ENCODE measurements around the gene ATP10A.

The ATP10A gene

DNA sequence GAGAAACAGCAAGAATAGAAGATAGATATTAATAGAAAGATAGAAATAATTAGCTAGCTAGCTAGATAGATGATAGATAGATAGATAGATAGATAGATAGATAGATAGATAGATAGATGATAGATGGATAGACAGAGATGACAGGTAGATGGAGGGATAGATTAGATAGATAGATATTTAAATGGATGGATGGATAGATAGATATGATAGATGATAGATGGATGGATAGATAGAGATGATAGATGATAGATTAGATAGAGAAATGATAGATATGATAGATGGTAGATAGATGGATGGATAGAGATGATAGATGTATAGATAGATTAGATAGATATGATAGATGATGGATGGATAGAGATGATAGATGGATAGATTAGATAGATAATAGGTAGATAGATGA, 8.3 kb upstream of the ATP10A start:
- Histone ChIP-seq H4K20me1 (ENCODE audit: insufficient read depth) (no peaks in the 10 kb centered on the region), H3K4me2 (no peak overlapping the region), H3K4me1 (ENCODE audit: low read depth, poor library complexity, severe bottlenecking) (no peaks in the 10 kb centered on the region), H3K9ac (no peak overlapping the region), H3K36me3 (ENCODE audit: insufficient read depth) (no peaks in the 10 kb centered on the region), H3K27me3 (ENCODE audit: insufficient read depth, low read depth) (no peaks in the 10 kb centered on the region), H3K79me2 (ENCODE audit: insufficient read depth, low read depth) (no peaks in the 10 kb centered on the region), H2AFZ (ENCODE audit: low read depth) (no peak overlapping the region), H3K4me3 (IDR thresholded peaks at IDR 0.05; ENCODE audit: insufficient read depth, low read depth, low read length) (no peak overlapping the region), H3K27ac (no peak overlapping the region)
- TF ChIP-seq, protein P1, sequence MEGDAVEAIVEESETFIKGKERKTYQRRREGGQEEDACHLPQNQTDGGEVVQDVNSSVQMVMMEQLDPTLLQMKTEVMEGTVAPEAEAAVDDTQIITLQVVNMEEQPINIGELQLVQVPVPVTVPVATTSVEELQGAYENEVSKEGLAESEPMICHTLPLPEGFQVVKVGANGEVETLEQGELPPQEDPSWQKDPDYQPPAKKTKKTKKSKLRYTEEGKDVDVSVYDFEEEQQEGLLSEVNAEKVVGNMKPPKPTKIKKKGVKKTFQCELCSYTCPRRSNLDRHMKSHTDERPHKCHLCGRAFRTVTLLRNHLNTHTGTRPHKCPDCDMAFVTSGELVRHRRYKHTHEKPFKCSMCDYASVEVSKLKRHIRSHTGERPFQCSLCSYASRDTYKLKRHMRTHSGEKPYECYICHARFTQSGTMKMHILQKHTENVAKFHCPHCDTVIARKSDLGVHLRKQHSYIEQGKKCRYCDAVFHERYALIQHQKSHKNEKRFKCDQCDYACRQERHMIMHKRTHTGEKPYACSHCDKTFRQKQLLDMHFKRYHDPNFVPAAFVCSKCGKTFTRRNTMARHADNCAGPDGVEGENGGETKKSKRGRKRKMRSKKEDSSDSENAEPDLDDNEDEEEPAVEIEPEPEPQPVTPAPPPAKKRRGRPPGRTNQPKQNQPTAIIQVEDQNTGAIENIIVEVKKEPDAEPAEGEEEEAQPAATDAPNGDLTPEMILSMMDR (conservative IDR thresholded peaks at IDR 0.05; ENCODE audit: low read depth, low read length): no peak

DNA sequence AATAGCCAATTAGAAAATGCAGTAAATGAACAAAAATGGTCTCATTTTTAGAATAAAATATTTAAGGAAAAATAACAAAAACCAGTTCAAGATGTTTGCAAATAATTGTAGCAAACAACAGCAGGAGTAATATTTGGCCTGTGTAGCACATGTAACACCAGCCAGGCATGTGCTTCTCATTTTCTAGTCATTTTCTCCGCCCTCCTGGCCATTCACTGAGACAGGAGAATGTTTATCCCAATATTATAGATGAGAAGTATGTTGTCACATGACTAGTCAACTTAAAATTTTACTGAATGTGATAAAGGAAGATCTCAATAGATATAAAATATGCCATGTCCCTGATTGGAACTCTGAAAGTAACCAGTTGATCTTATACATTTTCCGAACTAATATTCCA, 7.8 kb upstream of the ATP10A start:
- Histone ChIP-seq H4K20me1 (ENCODE audit: insufficient read depth) (no peaks in the 10 kb centered on the region), H3K27ac (no peak overlapping the region), H3K4me1 (ENCODE audit: low read depth, poor library complexity, severe bottlenecking) (no peaks in the 10 kb centered on the region), H3K36me3 (ENCODE audit: insufficient read depth) (no peaks in the 10 kb centered on the region), H3K4me3 (IDR thresholded peaks at IDR 0.05; ENCODE audit: insufficient read depth, low read depth, low read length) (no peak overlapping the region), H3K27me3 (ENCODE audit: insufficient read depth, low read depth) (no peaks in the 10 kb centered on the region), H2AFZ (ENCODE audit: low read depth) (no peak overlapping the region), H3K4me2 (no peak overlapping the region), H3K9ac (no peak overlapping the region), H3K79me2 (ENCODE audit: insufficient read depth, low read depth) (no peaks in the 10 kb centered on the region)
- TF ChIP-seq, protein P1 (conservative IDR thresholded peaks at IDR 0.05; ENCODE audit: low read depth, low read length): no peak

DNA sequence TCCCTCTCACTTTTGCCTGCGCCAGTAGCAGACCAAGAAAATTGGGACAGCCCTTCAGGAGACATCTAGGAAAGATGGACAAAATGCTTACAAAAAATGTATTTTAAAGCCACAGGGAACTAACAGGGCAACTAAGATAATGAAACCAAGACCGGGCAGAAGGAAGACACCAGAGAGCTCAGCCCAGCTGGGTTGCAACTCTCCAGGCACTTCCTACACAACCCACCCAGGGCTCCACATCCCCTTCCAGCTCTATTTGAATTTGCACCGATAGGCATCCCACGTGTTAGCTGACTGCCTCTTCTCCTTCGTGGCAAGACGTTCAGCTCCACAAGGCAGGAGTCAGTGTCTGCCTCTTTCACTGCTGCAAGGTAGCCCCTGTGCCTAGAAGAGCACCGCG, 6.6 kb upstream of the ATP10A start:
- no peaks in the 10 kb centered on the region for H3K79me2 ChIP-seq (ENCODE audit: insufficient read depth, low read depth)
- H2AFZ ChIP-seq (ENCODE audit: low read depth): no peak overlapping the region
- H3K4me2 ChIP-seq: no peak overlapping the region

DNA sequence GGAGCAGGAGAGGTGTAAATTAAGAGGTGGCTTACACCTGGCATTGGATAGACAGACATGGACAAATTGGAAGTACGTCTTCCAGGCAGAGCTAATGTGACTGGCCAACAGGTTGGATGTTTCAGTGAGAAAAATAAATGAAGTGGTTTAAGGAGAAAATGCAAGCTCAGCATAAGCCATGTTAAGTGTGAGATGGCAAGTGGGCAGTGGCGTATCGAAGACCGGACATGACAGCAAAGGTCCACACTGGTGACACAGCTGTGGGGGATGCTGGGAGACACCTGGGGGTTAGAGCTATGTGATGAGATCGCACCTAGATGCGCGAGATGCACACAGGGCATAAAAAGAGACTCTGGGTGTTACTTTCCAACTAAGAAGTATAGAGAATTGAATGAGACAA, 3.7 kb upstream of the ATP10A start:
- no peaks in the 10 kb centered on the region for H3K4me1 ChIP-seq (ENCODE audit: low read depth, poor library complexity, severe bottlenecking)
- no peaks in the 10 kb centered on the region for H3K36me3 ChIP-seq (ENCODE audit: insufficient read depth)
- H3K4me2 ChIP-seq: no peak overlapping the region
- H3K27me3 ChIP-seq (ENCODE audit: insufficient read depth, low read depth): no peaks in the 10 kb centered on the region
- H3K27ac ChIP-seq: no peak overlapping the region
- no peaks in the 10 kb centered on the region for H4K20me1 ChIP-seq (ENCODE audit: insufficient read depth)
- H3K9ac ChIP-seq: no peak overlapping the region
- H2AFZ ChIP-seq (ENCODE audit: low read depth): no peak overlapping the region
- no peaks in the 10 kb centered on the region for H3K79me2 ChIP-seq (ENCODE audit: insufficient read depth, low read depth)
- no peak overlapping the region for H3K4me3 ChIP-seq (IDR thresholded peaks at IDR 0.05; ENCODE audit: insufficient read depth, low read depth, low read length)
- TF ChIP-seq, protein P1 (conservative IDR thresholded peaks at IDR 0.05; ENCODE audit: low read depth, low read length): no peak

More for the DNA sequence above, 6.6 kb upstream of the ATP10A start:
- TF ChIP-seq, protein P1 (conservative IDR thresholded peaks at IDR 0.05; ENCODE audit: low read depth, low read length): no peak
- Histone ChIP-seq H3K27ac (no peak overlapping the region), H3K4me1 (ENCODE audit: low read depth, poor library complexity, severe bottlenecking) (no peaks in the 10 kb centered on the region), H3K9ac (no peak overlapping the region), H4K20me1 (ENCODE audit: insufficient read depth) (no peaks in the 10 kb centered on the region), H3K4me3 (IDR thresholded peaks at IDR 0.05; ENCODE audit: insufficient read depth, low read depth, low read length) (no peak overlapping the region), H3K27me3 (ENCODE audit: insufficient read depth, low read depth) (no peaks in the 10 kb centered on the region), H3K36me3 (ENCODE audit: insufficient read depth) (no peaks in the 10 kb centered on the region)
